ENCODE data around the gene GFI1B.

Gene GFI1B

GRCh38 chr9:132948482-132949050 is 29.9 kb upstream of the GFI1B start:
- Histone ChIP-seq H3K4me1 (ENCODE audit: insufficient read depth, low read length, poor library complexity, severe bottlenecking) (peaks cover 3% of the 10 kb centered on the region), H3F3A (ENCODE audit: low read depth) (no peaks in the 10 kb centered on the region), H3K9me3 (ENCODE audit: insufficient read depth, low read depth, low read length) (no peaks in the 10 kb centered on the region), H3K27me3 (ENCODE audit: insufficient read depth, low read length, poor library complexity, severe bottlenecking) (no peaks in the 10 kb centered on the region), H3K36me3 (ENCODE audit: insufficient read depth, low read length) (no peaks in the 10 kb centered on the region), H3K9me2 (replicated peaks; ENCODE audit: low read depth, low read length) (no peaks in the 10 kb centered on the region), H3K9ac (ENCODE audit: low read depth, low read length, poor library complexity, severe bottlenecking) (no peak overlapping the region), H4K20me1 (ENCODE audit: insufficient read depth, low read length, poor library complexity, severe bottlenecking) (peaks cover 7% of the 10 kb centered on the region), H3K79me2 (ENCODE audit: insufficient read depth, low read length) (peaks cover 8% of the 10 kb centered on the region), H3K4me3 (ENCODE audit: low read length, poor library complexity, severe bottlenecking) (no peak overlapping the region), H2AFZ (ENCODE audit: low read length) (no peak overlapping the region), H3K4me2 (ENCODE audit: low read depth, low read length, poor library complexity, severe bottlenecking) (no peak overlapping the region)
- TF ChIP-seq EZH2phosphoT487 (IDR thresholded peaks at IDR 0.05; ENCODE audit: borderline replicate concordance) (no peak), CTCF (conservative IDR thresholded peaks at IDR 0.05; ENCODE audit: low read length) (no peak)

GRCh38 chr9:132949709-132950108 is 28.8 kb upstream of the GFI1B start:
- TF ChIP-seq CTCF (conservative IDR thresholded peaks at IDR 0.05; ENCODE audit: low read length) (no peak), EZH2phosphoT487 (IDR thresholded peaks at IDR 0.05; ENCODE audit: borderline replicate concordance) (no peak)
- Histone ChIP-seq H3K79me2 (ENCODE audit: insufficient read depth, low read length) (no peaks in the 10 kb centered on the region), H3K4me3 (ENCODE audit: low read length, poor library complexity, severe bottlenecking) (no peak overlapping the region), H3K27me3 (ENCODE audit: insufficient read depth, low read length, poor library complexity, severe bottlenecking) (no peaks in the 10 kb centered on the region), H3K36me3 (ENCODE audit: insufficient read depth, low read length) (no peaks in the 10 kb centered on the region), H3K4me1 (ENCODE audit: insufficient read depth, low read length, poor library complexity, severe bottlenecking) (no peaks in the 10 kb centered on the region), H3F3A (ENCODE audit: low read depth) (no peaks in the 10 kb centered on the region), H3K4me2 (ENCODE audit: low read depth, low read length, poor library complexity, severe bottlenecking) (no peak overlapping the region), H2AFZ (ENCODE audit: low read length) (no peak overlapping the region), H4K20me1 (ENCODE audit: insufficient read depth, low read length, poor library complexity, severe bottlenecking) (no peaks in the 10 kb centered on the region), H3K9ac (ENCODE audit: low read depth, low read length, poor library complexity, severe bottlenecking) (no peak overlapping the region), H3K9me2 (replicated peaks; ENCODE audit: low read depth, low read length) (no peaks in the 10 kb centered on the region), H3K9me3 (ENCODE audit: insufficient read depth, low read depth, low read length) (no peaks in the 10 kb centered on the region)

GRCh38 chr9:132955123-132955522 is 23.4 kb upstream of the GFI1B start:
- Histone ChIP-seq H3K9me2 (replicated peaks; ENCODE audit: low read depth, low read length) (no peaks in the 10 kb centered on the region), H3F3A (ENCODE audit: low read depth) (no peaks in the 10 kb centered on the region), H2AFZ (ENCODE audit: low read length) (no peak overlapping the region), H3K9ac (ENCODE audit: low read depth, low read length, poor library complexity, severe bottlenecking) (no peak overlapping the region), H3K36me3 (ENCODE audit: insufficient read depth, low read length) (no peaks in the 10 kb centered on the region), H3K27me3 (ENCODE audit: insufficient read depth, low read length, poor library complexity, severe bottlenecking) (no peaks in the 10 kb centered on the region), H3K4me2 (ENCODE audit: low read depth, low read length, poor library complexity, severe bottlenecking) (no peak overlapping the region), H3K9me3 (ENCODE audit: insufficient read depth, low read depth, low read length) (no peaks in the 10 kb centered on the region; the same call in 1 of the 2 replicates), H3K4me3 (ENCODE audit: low read length, poor library complexity, severe bottlenecking) (no peak overlapping the region), H3K4me1 (ENCODE audit: insufficient read depth, low read length, poor library complexity, severe bottlenecking) (no peaks in the 10 kb centered on the region), H3K79me2 (ENCODE audit: insufficient read depth, low read length) (no peaks in the 10 kb centered on the region), H4K20me1 (ENCODE audit: insufficient read depth, low read length, poor library complexity, severe bottlenecking) (no peaks in the 10 kb centered on the region)
- TF ChIP-seq CTCF (conservative IDR thresholded peaks at IDR 0.05; ENCODE audit: low read length) (no peak), EZH2phosphoT487 (IDR thresholded peaks at IDR 0.05; ENCODE audit: borderline replicate concordance) (no peak)

Measured in Loucy (cell line).